IPS-20b (cell line): ENCODE measurements around the gene PER3.
A peak's percentile ranks its signal among the peaks of the same experiment; 100 is the strongest.

Experiments
- H3K27ac ChIP-seq: one replicate; pipeline ENCODE4 v1.5.1; 2013; ENCODE audit warnings: low read length
- H3K27me3 ChIP-seq: 2 replicates; pipeline ENCODE4 v1.6.1; 2013; ENCODE audit warnings: mild to moderate bottlenecking, low read length, inconsistent platforms; ENCODE audit not compliant: insufficient read depth
- H3K36me3 ChIP-seq: 2 replicates; pipeline ENCODE4 v1.6.1; 2013; ENCODE audit warnings: low read depth, mild to moderate bottlenecking, inconsistent platforms, low read length, moderate library complexity; ENCODE audit not compliant: insufficient read depth
- H3K4me1 ChIP-seq: 2 replicates; pipeline ENCODE4 v1.6.1; 2013; ENCODE audit warnings: mild to moderate bottlenecking, control low read depth, inconsistent platforms, low read length, moderate library complexity; ENCODE audit not compliant: insufficient read depth
- H3K4me3 ChIP-seq: 2 replicates; pipeline ENCODE4 v1.5.1; 2013; ENCODE audit warnings: mild to moderate bottlenecking, low read length, inconsistent platforms
- H3K9ac ChIP-seq: 2 replicates; pipeline ENCODE4 v1.6.1; 2013; ENCODE audit warnings: low read depth, mild to moderate bottlenecking, inconsistent platforms, low read length, moderate library complexity
- H3K9me3 ChIP-seq: 2 replicates; pipeline ENCODE4 v1.6.1; 2013; ENCODE audit warnings: mild to moderate bottlenecking, low read depth, low read length, inconsistent platforms; ENCODE audit not compliant: insufficient read depth

Gene PER3

GRCh38 chr1:7783826-7784491 is at the start of gene PER3:
Gene PER3, plus strand, starts transcription at chr1:7784291. Its CDS starts 587 bp downstream, at chr1:7784878.
- Histone ChIP-seq H3K4me1 (no peaks in the 10 kb centered on the region), H3K9me3 (no peaks in the 10 kb centered on the region), H3K4me3 (peak within 1 kb of the TSS; percentile 75), H3K9ac (peak within 1 kb of the TSS; percentile 63; the same call in 1 of the 2 replicates), H3K36me3 (peaks cover 48% of the 10 kb centered on the region), H3K27me3 (peaks cover 9% of the 10 kb centered on the region), H3K27ac (no peak within 1 kb of the TSS)

- no peak overlapping the region for H3K4me3 ChIP-seq
- H3K9me3 ChIP-seq = no peaks in the 10 kb centered on the region
- no peak overlapping the region for H3K9ac ChIP-seq
- no peaks in the 10 kb centered on the region for H3K27me3 ChIP-seq
- no peaks in the 10 kb centered on the region for H3K4me1 ChIP-seq
- H3K36me3 ChIP-seq = peaks cover 35% of the 10 kb centered on the region
- no peak overlapping the region for H3K27ac ChIP-seq
These were observed 46.0 kb upstream of the PER3 start for GRCh38 chr1:7738044-7738443.

- Histone ChIP-seq H3K4me3 (no peak overlapping the region), H3K27me3 (no peaks in the 10 kb centered on the region), H3K27ac (no peak overlapping the region), H3K9me3 (no peaks in the 10 kb centered on the region), H3K9ac (no peak overlapping the region), H3K36me3 (peaks cover 21% of the 10 kb centered on the region), H3K4me1 (no peaks in the 10 kb centered on the region)
These were observed 40.7 kb upstream of the PER3 start for GRCh38 chr1:7743346-7743745.

GRCh38 chr1:7744882-7745281 is 39.2 kb upstream of the PER3 start:
- H3K9ac ChIP-seq = no peak overlapping the region
- no peak overlapping the region for H3K27ac ChIP-seq
- no peaks in the 10 kb centered on the region for H3K4me1 ChIP-seq
- no peaks in the 10 kb centered on the region for H3K27me3 ChIP-seq
- peaks cover 10% of the 10 kb centered on the region; the same call in 1 of the 2 replicates for H3K36me3 ChIP-seq
- no peaks in the 10 kb centered on the region for H3K9me3 ChIP-seq
- no peak overlapping the region for H3K4me3 ChIP-seq

- Histone ChIP-seq H3K36me3 (peaks cover 10% of the 10 kb centered on the region; the same call in 1 of the 2 replicates), H3K27ac (no peak overlapping the region), H3K9me3 (no peaks in the 10 kb centered on the region), H3K9ac (no peak overlapping the region), H3K4me3 (no peak overlapping the region), H3K4me1 (no peaks in the 10 kb centered on the region), H3K27me3 (no peaks in the 10 kb centered on the region)
These were observed 38.3 kb upstream of the PER3 start for GRCh38 chr1:7745783-7746182.

- Histone ChIP-seq H3K27ac (no peak overlapping the region), H3K36me3 (peaks cover 10% of the 10 kb centered on the region; the same call in 1 of the 2 replicates), H3K4me1 (peaks cover 5% of the 10 kb centered on the region), H3K9ac (no peak overlapping the region), H3K4me3 (no peak overlapping the region), H3K9me3 (no peaks in the 10 kb centered on the region), H3K27me3 (no peaks in the 10 kb centered on the region)
These were observed 36.5 kb upstream of the PER3 start for GRCh38 chr1:7747605-7748004.

GRCh38 chr1:7749126-7749525 is 35.0 kb upstream of the PER3 start:
- Histone ChIP-seq H3K27ac (no peak overlapping the region), H3K36me3 (peaks cover 10% of the 10 kb centered on the region; the same call in 1 of the 2 replicates), H3K4me1 (peaks cover 8% of the 10 kb centered on the region), H3K9ac (no peak overlapping the region), H3K9me3 (no peaks in the 10 kb centered on the region), H3K27me3 (no peaks in the 10 kb centered on the region), H3K4me3 (no peak overlapping the region)

- H3K4me3 ChIP-seq = no peak overlapping the region
- no peaks in the 10 kb centered on the region for H3K9me3 ChIP-seq
- no peaks in the 10 kb centered on the region for H3K27me3 ChIP-seq
- H3K36me3 ChIP-seq = peaks cover 3% of the 10 kb centered on the region; the same call in 1 of the 2 replicates
- H3K4me1 ChIP-seq = peaks cover 12% of the 10 kb centered on the region
- no peak overlapping the region for H3K9ac ChIP-seq
- H3K27ac ChIP-seq = no peak overlapping the region
These were observed 32.9 kb upstream of the PER3 start for GRCh38 chr1:7751174-7751573.

GRCh38 chr1:7752512-7753417 is 31.3 kb upstream of the PER3 start:
- Histone ChIP-seq H3K36me3 (no peaks in the 10 kb centered on the region; the same call in 1 of the 2 replicates), H3K27ac (no peak overlapping the region), H3K4me3 (peak overlapping the region; percentile 70), H3K4me1 (peaks cover 12% of the 10 kb centered on the region), H3K27me3 (no peaks in the 10 kb centered on the region), H3K9me3 (no peaks in the 10 kb centered on the region), H3K9ac (peak overlapping the region; percentile 63; the same call in 1 of the 2 replicates)

- no peaks in the 10 kb centered on the region for H3K27me3 ChIP-seq
- no peaks in the 10 kb centered on the region; the same call in 1 of the 2 replicates for H3K36me3 ChIP-seq
- no peak overlapping the region for H3K27ac ChIP-seq
- H3K9ac ChIP-seq = no peak overlapping the region
- H3K9me3 ChIP-seq = no peaks in the 10 kb centered on the region
- no peak overlapping the region for H3K4me3 ChIP-seq
- peaks cover 12% of the 10 kb centered on the region for H3K4me1 ChIP-seq
These were observed 30.4 kb upstream of the PER3 start for GRCh38 chr1:7753641-7754040.

- no peak overlapping the region for H3K27ac ChIP-seq
- H3K9me3 ChIP-seq = no peaks in the 10 kb centered on the region
- no peaks in the 10 kb centered on the region for H3K36me3 ChIP-seq
- no peak overlapping the region for H3K4me3 ChIP-seq
- H3K9ac ChIP-seq = no peak overlapping the region
- H3K4me1 ChIP-seq = peaks cover 12% of the 10 kb centered on the region
- H3K27me3 ChIP-seq = no peaks in the 10 kb centered on the region
These were observed 29.9 kb upstream of the PER3 start for GRCh38 chr1:7754234-7754633.
